A673 (cell line): ENCODE results near the gene GOLGA6L2. TPM values are rescaled to one million over a fixed set of nuclear protein-coding genes. Genes with fewer than 3 reads are reported as not detected.

Source experiments
- BruUV-seq: library from RNA; stranded (reverse); fragments of 400-500 nt; replicated peaks from 2 replicates; lab custom pipeline; 2021; lab: Mats Ljungman, UMichigan
- CTCF ChIA-PET: fragments of 300-600 bp; sonication (Branson Sonifier 250); formaldehyde crosslinking; loops from one replicate; lab custom pipeline; 2022; ENCODE audit warnings: antibody characterized with exemption; lab: Charles Lee
- POLR2A ChIA-PET: fragments of 300-600 bp; sonication (Branson Sonifier 250); formaldehyde crosslinking; loops from one replicate; lab custom pipeline; 2022; ENCODE audit warnings: antibody characterized with exemption; ENCODE audit not compliant: low non-redundant PET; lab: Charles Lee
- DNase-seq: peaks from one replicate; pipeline ENCODE4 v3.0.0-alpha.2; 2015; ENCODE audit warnings: low spot score
- H3K27ac ChIP-seq: fragments of 200-600 bp; sonication (generic); 2 replicates; pipeline ENCODE4 v1.5.1; 2016; ENCODE audit warnings: mixed run types, low read depth, mild to moderate bottlenecking, mixed read lengths, antibody characterized with exemption, low read length; ENCODE audit not compliant: poor library complexity, severe bottlenecking
- H3K27me3 ChIP-seq: fragments of 200-600 bp; sonication (generic); replicated peaks from 2 replicates; pipeline ENCODE4 v1.6.1; 2017; ENCODE audit warnings: mixed run types, low read depth, mild to moderate bottlenecking, mixed read lengths, antibody characterized with exemption, low read length; ENCODE audit not compliant: insufficient read depth, poor library complexity
- H3K36me3 ChIP-seq: fragments of 200-600 bp; sonication (generic); 2 replicates; pipeline ENCODE4 v1.6.1; 2016; ENCODE audit warnings: mixed run types, mild to moderate bottlenecking, mixed read lengths, antibody characterized with exemption, low read length; ENCODE audit not compliant: insufficient read depth, poor library complexity, severe bottlenecking
- H3K4me1 ChIP-seq: fragments of 200-600 bp; sonication (generic); 2 replicates; pipeline ENCODE4 v1.6.1; 2017; ENCODE audit warnings: mixed run types, mild to moderate bottlenecking, mixed read lengths, antibody characterized with exemption, low read length; ENCODE audit not compliant: insufficient read depth, poor library complexity, severe bottlenecking
- H3K4me3 ChIP-seq: fragments of 200-600 bp; sonication (generic); 2 replicates; pipeline ENCODE4 v1.5.1; 2016; ENCODE audit warnings: low read depth, mixed run types, mild to moderate bottlenecking, mixed read lengths, low read length; ENCODE audit not compliant: poor library complexity, severe bottlenecking
- H3K9me3 ChIP-seq: fragments of 200-600 bp; sonication (generic); 2 replicates; pipeline ENCODE4 v1.6.1; 2016; ENCODE audit warnings: mixed run types, low read depth, mild to moderate bottlenecking, mixed read lengths, antibody characterized with exemption, low read length; ENCODE audit not compliant: poor library complexity, severe bottlenecking
- EZH2 ChIP-seq: fragments of 200-600 bp; sonication (generic); IDR thresholded peaks from 2 replicates; pipeline ENCODE4 v1.6.1; 2017; ENCODE audit warnings: borderline replicate concordance, low read depth, mild to moderate bottlenecking, mixed read lengths, antibody characterized with exemption, low read length; ENCODE audit not compliant: poor library complexity, severe bottlenecking
- intact Hi-C: fragments of 100-400 bp; cut with micrococcal nuclease; formaldehyde crosslinking; loops from one replicate; pipeline ENCODE4 v1.10.0; 2022; ENCODE audit not compliant: unreplicated experiment
- total RNA-seq: library from RNA; stranded (reverse); gene quantifications from 2 replicates; pipeline ENCODE4 v1.2.3, GENCODE V29; 2021
- TF ChIP-seq, protein P1 (sequence below): fragments of 300-800, 200-600 bp; sonication (generic); conservative IDR thresholded peaks from 2 replicates; pipeline ENCODE4 v1.5.1; 2017; ENCODE audit warnings: low read depth, mild to moderate bottlenecking, antibody characterized with exemption, low read length, moderate library complexity, mixed read lengths

Gene GOLGA6L2
- total RNA-seq, 1 experiment from 2014 or later, result not detected

DNA sequence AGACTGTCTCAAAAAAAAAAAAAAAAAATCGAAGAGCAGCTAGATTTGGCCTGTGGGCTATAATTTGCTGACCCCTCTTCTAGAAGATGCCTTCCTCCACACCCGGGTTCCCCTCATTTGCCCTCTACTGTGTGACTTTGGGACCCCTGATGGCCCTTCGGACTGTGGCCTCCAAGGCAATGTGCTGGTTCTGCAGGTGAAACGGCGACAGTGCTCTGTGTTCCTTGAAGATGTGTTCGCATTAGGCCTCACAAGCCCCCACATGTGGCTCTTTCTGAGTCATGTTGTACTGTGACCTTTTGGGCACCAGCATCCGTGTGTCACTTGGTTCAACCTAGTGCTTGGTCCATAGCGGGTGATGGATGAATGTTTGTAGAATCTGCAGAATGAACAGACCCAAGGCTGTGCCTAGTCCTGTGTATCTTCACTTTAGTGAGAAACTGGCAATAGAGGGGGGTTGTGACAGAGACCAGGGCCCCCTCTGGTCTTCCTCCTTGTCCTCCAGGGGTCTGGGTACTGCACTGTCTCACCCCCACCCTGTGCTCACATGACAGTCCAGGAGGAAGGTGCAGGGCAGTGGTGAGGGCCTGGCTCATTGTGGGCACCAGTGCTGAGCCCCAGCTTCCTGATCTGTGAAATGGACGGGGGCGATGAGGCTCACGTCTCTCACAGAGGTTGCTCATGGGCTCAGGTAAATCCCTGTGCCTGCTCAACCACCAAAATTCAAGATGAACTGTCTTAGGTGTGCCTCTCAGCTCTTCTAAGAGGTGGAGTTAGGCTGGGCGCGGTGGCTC, 22.7 kb downstream of the GOLGA6L2 start:
- BruUV-seq, result no TSS peak
- no peak overlapping the region for H3K27ac ChIP-seq
- ChIA-PET POLR2A (no interaction called here), CTCF (no interaction called here)
- H3K4me3 ChIP-seq, result no peak overlapping the region
- intact Hi-C loops, result no loop called here
- no peaks in the 10 kb centered on the region for H3K27me3 ChIP-seq
- no peaks in the 10 kb centered on the region for H3K36me3 ChIP-seq
- no peak for DNase-seq
- H3K9me3 ChIP-seq, result no peaks in the 10 kb centered on the region
- no peak for TF ChIP-seq EZH2
- TF ChIP-seq, protein P1, sequence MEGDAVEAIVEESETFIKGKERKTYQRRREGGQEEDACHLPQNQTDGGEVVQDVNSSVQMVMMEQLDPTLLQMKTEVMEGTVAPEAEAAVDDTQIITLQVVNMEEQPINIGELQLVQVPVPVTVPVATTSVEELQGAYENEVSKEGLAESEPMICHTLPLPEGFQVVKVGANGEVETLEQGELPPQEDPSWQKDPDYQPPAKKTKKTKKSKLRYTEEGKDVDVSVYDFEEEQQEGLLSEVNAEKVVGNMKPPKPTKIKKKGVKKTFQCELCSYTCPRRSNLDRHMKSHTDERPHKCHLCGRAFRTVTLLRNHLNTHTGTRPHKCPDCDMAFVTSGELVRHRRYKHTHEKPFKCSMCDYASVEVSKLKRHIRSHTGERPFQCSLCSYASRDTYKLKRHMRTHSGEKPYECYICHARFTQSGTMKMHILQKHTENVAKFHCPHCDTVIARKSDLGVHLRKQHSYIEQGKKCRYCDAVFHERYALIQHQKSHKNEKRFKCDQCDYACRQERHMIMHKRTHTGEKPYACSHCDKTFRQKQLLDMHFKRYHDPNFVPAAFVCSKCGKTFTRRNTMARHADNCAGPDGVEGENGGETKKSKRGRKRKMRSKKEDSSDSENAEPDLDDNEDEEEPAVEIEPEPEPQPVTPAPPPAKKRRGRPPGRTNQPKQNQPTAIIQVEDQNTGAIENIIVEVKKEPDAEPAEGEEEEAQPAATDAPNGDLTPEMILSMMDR, result no peak
- H3K4me1 ChIP-seq, result no peaks in the 10 kb centered on the region

DNA sequence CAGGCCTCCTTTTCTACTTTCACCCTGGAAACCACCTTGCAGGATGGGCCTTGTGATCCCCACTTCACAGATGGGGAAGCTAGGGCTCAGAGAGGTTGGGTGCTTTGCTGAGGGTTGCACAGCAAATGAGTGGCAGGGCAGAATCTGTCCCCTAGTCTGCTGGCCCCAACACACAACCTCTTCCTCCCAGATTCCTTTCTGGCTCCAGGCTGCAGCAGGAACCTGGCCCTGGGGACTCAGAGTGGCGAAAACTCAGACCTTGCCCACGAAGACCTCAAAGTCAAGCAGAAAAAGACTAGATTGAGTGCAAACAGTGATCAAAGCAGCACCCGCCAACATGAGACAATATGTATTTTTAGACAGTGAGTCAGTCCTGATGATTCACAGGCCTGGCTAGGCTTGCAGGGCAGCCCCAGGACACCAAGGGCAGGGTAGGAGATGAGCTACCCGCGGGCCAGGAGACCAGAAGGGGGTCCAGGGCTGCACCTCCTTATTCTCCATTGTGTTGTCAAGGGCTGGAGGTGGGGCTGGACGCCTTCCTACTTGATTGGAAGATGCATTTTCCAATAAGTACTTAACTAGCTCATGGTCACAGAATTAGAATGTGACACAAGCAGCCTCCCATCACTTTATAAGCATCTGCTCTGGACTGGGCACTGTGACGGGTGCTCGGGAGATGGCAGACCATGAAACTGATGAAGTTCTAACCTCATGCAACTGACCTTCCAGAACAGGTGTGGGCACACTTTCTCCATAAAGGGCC, 23.9 kb downstream of the GOLGA6L2 start:
- TF ChIP-seq EZH2, result no peak
- intact Hi-C loops, result no loop called here
- ChIA-PET POLR2A (no interaction called here), CTCF (no interaction called here)
- no peaks in the 10 kb centered on the region for H3K36me3 ChIP-seq
- H3K27ac ChIP-seq, result no peak overlapping the region
- H3K9me3 ChIP-seq, result no peaks in the 10 kb centered on the region
- no TSS peak for BruUV-seq
- H3K4me3 ChIP-seq, result no peak overlapping the region
- no peaks in the 10 kb centered on the region for H3K4me1 ChIP-seq
- DNase-seq, result no peak
- no peaks in the 10 kb centered on the region for H3K27me3 ChIP-seq

DNA sequence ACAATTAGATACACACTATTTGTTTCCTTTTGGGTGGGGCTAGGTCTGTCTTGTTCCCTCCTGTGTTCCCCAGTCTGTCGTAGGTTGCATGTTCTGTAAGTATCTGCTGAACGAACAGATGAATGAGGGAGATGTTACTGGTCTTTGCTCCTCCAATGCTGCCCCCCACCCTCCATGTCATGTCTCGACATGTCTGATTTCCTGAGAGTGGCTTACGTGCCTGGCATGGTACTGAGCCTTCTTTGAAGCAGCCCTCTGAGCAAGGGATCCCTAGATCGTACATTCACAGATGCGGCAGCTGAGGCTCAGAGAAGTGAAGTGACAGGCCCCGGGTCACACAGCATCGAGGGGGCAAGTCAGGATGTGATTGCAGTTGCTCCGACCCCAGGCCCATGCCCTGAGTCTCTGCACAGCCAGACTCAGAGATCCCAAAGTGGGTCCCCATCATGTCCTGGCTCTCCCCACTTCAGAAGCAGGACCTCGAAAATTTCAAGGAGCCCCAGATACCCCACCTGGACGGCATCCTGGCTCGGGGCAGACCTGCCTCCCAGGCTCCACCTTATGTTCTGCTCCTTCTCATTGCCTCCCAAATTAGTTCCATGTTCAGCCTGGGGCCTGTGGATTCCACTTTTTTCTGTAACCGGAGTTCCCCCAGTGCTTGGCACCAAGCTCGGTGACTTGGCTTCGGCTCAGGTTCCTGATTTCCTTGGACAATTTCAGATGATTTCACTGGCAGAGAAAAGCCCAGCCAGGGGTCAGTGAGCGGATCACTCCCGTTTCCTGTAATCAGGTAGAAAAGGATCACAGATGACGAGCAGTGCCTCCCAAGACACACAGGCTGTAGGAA, 24.7 kb downstream of the GOLGA6L2 start:
- no peaks in the 10 kb centered on the region for H3K27me3 ChIP-seq
- no peaks in the 10 kb centered on the region for H3K4me1 ChIP-seq
- CTCF ChIA-PET, result no interaction called here
- DNase-seq, result no peak
- POLR2A ChIA-PET, result no interaction called here
- no peak for TF ChIP-seq EZH2
- TF ChIP-seq, protein P1, result no peak
- H3K36me3 ChIP-seq, result no peaks in the 10 kb centered on the region
- intact Hi-C loops, result no loop called here
- no peak overlapping the region for H3K4me3 ChIP-seq
- no TSS peak for BruUV-seq
- H3K27ac ChIP-seq, result no peak overlapping the region
- H3K9me3 ChIP-seq, result no peaks in the 10 kb centered on the region
